Measurements from ENCODE around the gene KIAA0586.

GRCh38 chr14:58566979-58567378 is 139.5 kb downstream of the KIAA0586 start:
- TF ChIP-seq CTCF (IDR thresholded peaks at IDR 0.05; ENCODE audit: insufficient read depth, low read depth, low read length) (no peak), EZH2 (IDR thresholded peaks at IDR 0.05; ENCODE audit: insufficient read depth, low read length) (no peak)
